Breast epithelium (tissue), 4 donors: ENCODE data around the gene SSR4. TPM values are rescaled to one million over a fixed set of nuclear protein-coding genes. Genes with fewer than 3 reads are reported as not detected.

ENCODE experiments used
- DNase-seq, 2 donors: peaks; one replicate each; pipeline ENCODE4 v3.0.0-alpha.2; 2019; ENCODE audit warnings: low spot score in 2 of 2
- H3K27ac ChIP-seq, 2 donors: fragments of 200-600 bp; sonication (generic) in 1 of 2; one replicate each; pipeline ENCODE4 v1.5.1; 2016 to 2019; ENCODE audit warnings: mild to moderate bottlenecking in 1 of 2
- H3K27me3 ChIP-seq, 2 donors: fragments of 200-600 bp; sonication (generic) in 1 of 2; one replicate each; pipeline versions ENCODE4 v1.5.1 to v1.6.0; 2017 to 2019; ENCODE audit warnings: control low read depth in 1 of 2, mild to moderate bottlenecking in 1 of 2
- H3K36me3 ChIP-seq: fragments of 200-600 bp; one replicate; pipeline ENCODE4 v1.5.1; 2019
- H3K4me1 ChIP-seq, 2 donors: fragments of 200-600 bp; sonication (generic); one replicate each; pipeline ENCODE4 v1.5.1; 2016 to 2019; ENCODE audit warnings: control low read depth in 1 of 2
- H3K4me3 ChIP-seq, 3 donors: fragments of 200-600 bp; sonication (generic); 1 replicate in 2 of 3; 2 replicates in 1 of 3; pipeline ENCODE4 v1.5.1; 2016 to 2019; ENCODE audit warnings: mild to moderate bottlenecking in 3 of 3, moderate library complexity in 2 of 3
- H3K9me3 ChIP-seq, 2 donors: fragments of 200-600 bp; sonication (generic) in 1 of 2; one replicate each; pipeline ENCODE4 v1.5.1; 2016 to 2019; ENCODE audit warnings: control low read depth in 1 of 2
- CTCF ChIP-seq, 3 donors: fragments of 450-650 bp; IDR thresholded peaks; one replicate each; pipeline ENCODE4 v1.5.1; 2016 to 2017; ENCODE audit warnings: antibody characterized with exemption in 3 of 3, mild to moderate bottlenecking in 3 of 3, moderate library complexity in 3 of 3
- POLR2A ChIP-seq: fragments of 450-650 bp; IDR thresholded peaks from one replicate; pipeline ENCODE4 v1.6.1; 2016; ENCODE audit warnings: antibody characterized with exemption, mild to moderate bottlenecking, moderate library complexity
- POLR2AphosphoS5 ChIP-seq, 3 donors: sonication (generic); formaldehyde crosslinking; IDR thresholded peaks; one replicate each; pipeline ENCODE4 v1.6.1; 2017; ENCODE audit warnings: antibody characterized with exemption in 3 of 3
- intact Hi-C: fragments of 100-400 bp; cut with DNase I; formaldehyde crosslinking; loops from one replicate; pipeline ENCODE4 v1.15.1; 2023; ENCODE audit warnings: low total_unique reads
- total RNA-seq, 3 donors: library from RNA; depleted of rRNA; stranded (reverse); fragments of >200 nt; gene quantifications; one replicate each; pipeline ENCODE4 v1.1.0, GENCODE V29; 2016

SSR4 gene
- total RNA-seq, 3 donors from 2014 or later, result 112 to 252 (median 182) TPM

DNA sequence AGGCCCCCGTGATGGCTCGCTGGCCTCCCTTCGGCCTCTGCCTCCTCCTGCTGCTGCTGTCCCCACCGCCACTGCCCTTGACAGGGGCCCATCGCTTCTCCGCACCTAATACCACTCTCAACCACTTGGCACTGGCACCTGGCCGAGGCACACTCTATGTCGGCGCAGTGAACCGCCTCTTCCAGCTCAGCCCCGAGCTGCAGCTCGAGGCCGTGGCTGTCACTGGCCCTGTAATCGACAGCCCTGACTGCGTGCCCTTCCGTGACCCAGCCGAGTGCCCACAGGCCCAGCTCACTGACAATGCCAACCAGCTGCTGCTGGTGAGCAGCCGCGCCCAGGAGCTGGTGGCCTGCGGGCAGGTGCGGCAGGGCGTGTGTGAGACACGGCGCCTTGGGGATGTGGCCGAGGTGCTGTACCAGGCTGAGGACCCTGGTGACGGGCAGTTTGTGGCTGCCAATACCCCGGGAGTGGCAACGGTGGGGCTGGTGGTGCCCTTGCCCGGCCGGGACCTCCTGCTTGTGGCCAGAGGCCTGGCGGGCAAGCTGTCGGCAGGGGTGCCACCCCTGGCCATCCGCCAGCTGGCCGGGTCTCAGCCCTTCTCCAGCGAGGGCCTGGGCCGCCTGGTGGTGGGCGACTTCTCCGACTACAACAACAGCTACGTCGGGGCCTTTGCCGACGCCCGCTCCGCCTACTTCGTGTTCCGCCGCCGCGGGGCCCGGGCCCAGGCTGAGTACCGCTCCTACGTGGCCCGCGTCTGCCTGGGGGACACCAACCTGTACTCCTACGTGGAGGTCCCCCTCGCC lies 27.4 kb upstream of the SSR4 start:
- Histone ChIP-seq H3K9me3 (peaks cover 0 to 3% of the 10 kb centered on the region in 2 donors), H3K4me3 (peak overlapping the region in 1 of 3 donors; percentile 40), H3K27me3 (peaks cover 0 to 55% of the 10 kb centered on the region in 2 donors), H3K27ac (no peak overlapping the region), H3K36me3 (no peaks in the 10 kb centered on the region), H3K4me1 (no peaks in the 10 kb centered on the region)
- no peak for TF ChIP-seq POLR2AphosphoS5 (IDR thresholded peaks at IDR 0.05)
- no peak for TF ChIP-seq POLR2A
- TF ChIP-seq CTCF (IDR thresholded peaks at IDR 0.05), result no peak
- DNase-seq, result no peak
- intact Hi-C loops, result no loop called here

DNA sequence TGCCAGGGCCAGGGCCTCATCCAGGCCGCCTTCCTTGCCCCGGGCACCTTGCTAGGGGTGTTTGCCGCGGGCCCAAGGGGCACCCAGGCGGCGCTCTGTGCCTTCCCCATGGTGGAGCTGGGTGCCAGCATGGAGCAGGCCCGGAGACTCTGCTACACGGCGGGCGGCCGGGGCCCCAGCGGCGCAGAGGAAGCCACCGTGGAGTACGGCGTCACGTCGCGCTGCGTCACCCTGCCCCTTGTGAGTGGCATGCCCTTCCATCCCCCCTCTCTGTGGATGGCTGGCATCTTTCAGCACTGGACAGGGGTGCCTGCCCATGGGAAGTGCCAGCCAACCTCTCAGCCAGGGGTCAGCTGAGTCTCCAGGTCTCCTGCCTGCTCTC lies 26.8 kb upstream of the SSR4 start:
- Histone ChIP-seq H3K4me1 (no peaks in the 10 kb centered on the region), H3K36me3 (no peaks in the 10 kb centered on the region), H3K9me3 (peaks cover 0 to 3% of the 10 kb centered on the region in 2 donors), H3K27me3 (peaks cover 0 to 60% of the 10 kb centered on the region in 2 donors), H3K27ac (no peak overlapping the region), H3K4me3 (no peak overlapping the region)
- TF ChIP-seq POLR2AphosphoS5 (IDR thresholded peaks at IDR 0.05) (no peak), POLR2A (no peak), CTCF (IDR thresholded peaks at IDR 0.05) (no peak)
- intact Hi-C loops, result no loop called here
- DNase-seq, result no peak

DNA sequence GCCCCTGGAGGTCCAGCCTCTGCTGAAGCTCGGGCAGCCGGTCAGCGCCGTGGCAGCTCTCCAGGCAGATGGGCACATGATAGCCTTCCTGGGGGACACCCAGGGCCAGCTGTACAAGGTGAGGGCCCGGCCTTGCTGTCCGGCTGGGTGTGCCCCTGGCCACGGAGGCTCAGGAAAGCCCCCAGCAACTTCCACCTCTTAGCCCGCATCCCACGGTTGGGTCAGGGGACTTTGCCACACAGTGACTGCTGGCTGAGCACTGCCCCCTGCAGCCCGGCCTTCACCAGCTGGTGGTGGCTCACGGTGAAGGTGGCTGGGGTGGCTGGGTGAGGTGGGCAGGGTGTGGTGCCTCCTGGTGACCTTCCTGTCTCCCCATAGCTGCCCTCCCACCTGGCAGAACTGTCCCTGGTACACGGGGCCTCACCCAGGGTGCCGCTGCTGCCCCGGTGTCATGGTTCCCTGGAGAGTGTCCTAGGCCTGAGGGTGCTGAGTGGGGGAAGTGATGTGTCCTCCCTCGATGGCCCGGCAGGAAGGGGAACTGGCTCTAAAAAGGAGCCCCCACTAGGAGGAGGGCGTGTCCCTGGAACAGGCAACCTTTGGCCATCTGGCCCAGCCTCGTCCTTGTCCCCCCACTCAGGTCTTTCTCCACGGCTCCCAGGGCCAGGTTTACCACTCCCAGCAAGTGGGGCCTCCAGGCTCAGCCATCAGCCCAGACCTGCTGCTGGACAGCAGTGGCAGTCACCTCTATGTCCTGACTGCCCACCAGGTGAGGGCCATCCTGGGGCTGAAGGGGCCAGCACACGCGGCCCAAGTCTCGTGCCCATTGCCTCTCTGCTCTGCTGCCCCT lies 25.9 kb upstream of the SSR4 start:
- Histone ChIP-seq H3K36me3 (no peaks in the 10 kb centered on the region), H3K4me1 (no peaks in the 10 kb centered on the region), H3K9me3 (peaks cover 0 to 3% of the 10 kb centered on the region in 2 donors), H3K27ac (no peak overlapping the region), H3K27me3 (peaks cover 0 to 56% of the 10 kb centered on the region in 2 donors), H3K4me3 (no peak overlapping the region)
- no peak for TF ChIP-seq CTCF (IDR thresholded peaks at IDR 0.05)
- no peak for TF ChIP-seq POLR2AphosphoS5 (IDR thresholded peaks at IDR 0.05)
- no peak for TF ChIP-seq POLR2A
- no peak for DNase-seq
- intact Hi-C loops, result no loop called here

GRCh38 chrX:153769158-153769864 lies 25.2 kb upstream of the SSR4 start:
- H3K27me3 ChIP-seq, result peaks cover 0 to 52% of the 10 kb centered on the region in 2 donors
- intact Hi-C loops, result no loop called here

More at GRCh38 chrX:153769158-153769864, 25.2 kb upstream of the SSR4 start:
- Histone ChIP-seq H3K36me3 (no peaks in the 10 kb centered on the region), H3K9me3 (peaks cover 0 to 3% of the 10 kb centered on the region in 2 donors), H3K4me1 (no peaks in the 10 kb centered on the region), H3K4me3 (no peak overlapping the region), H3K27ac (no peak overlapping the region)
- no peak for TF ChIP-seq CTCF (IDR thresholded peaks at IDR 0.05)
- no peak for TF ChIP-seq POLR2AphosphoS5 (IDR thresholded peaks at IDR 0.05)
- no peak for TF ChIP-seq POLR2A
- no peak for DNase-seq
